Endothelial cell (in vitro differentiated cells): ENCODE data around the gene IQCH. TPM values are rescaled to one million over a fixed set of nuclear protein-coding genes. Genes with fewer than 3 reads are reported as not detected.

Experiments
- DNase-seq: peaks from one replicate; pipeline ENCODE4 v3.0.0; 2021; ENCODE audit warnings: low spot score
- H3K27ac Mint-ChIP-seq: one replicate; pipeline ENCODE4 v1.8.0; 2021; ENCODE audit warnings: mixed read lengths, inconsistent platforms; ENCODE audit not compliant: unreplicated experiment
- H3K27me3 Mint-ChIP-seq: one replicate; pipeline ENCODE4 v1.8.0; 2021; ENCODE audit warnings: mild to moderate bottlenecking, moderate library complexity, mixed read lengths, inconsistent platforms; ENCODE audit not compliant: unreplicated experiment
- H3K36me3 Mint-ChIP-seq: one replicate; pipeline ENCODE4 v1.8.0; 2021; ENCODE audit warnings: mild to moderate bottlenecking, low read depth, mixed read lengths, inconsistent platforms; ENCODE audit not compliant: unreplicated experiment
- H3K4me1 Mint-ChIP-seq: one replicate; pipeline ENCODE4 v1.8.0; 2021; ENCODE audit warnings: mild to moderate bottlenecking, mixed read lengths, inconsistent platforms; ENCODE audit not compliant: unreplicated experiment
- H3K4me3 Mint-ChIP-seq: one replicate; pipeline ENCODE4 v1.8.0; 2021; ENCODE audit warnings: mild to moderate bottlenecking, mixed read lengths, inconsistent platforms; ENCODE audit not compliant: unreplicated experiment
- H3K9me3 Mint-ChIP-seq: one replicate; pipeline ENCODE4 v1.8.0; 2021; ENCODE audit warnings: mixed read lengths, inconsistent platforms; ENCODE audit not compliant: unreplicated experiment
- CTCF ChIP-seq: fragments of 200-600 bp; sonication (generic); IDR thresholded peaks from one replicate; pipeline ENCODE4 v1.5.0; 2021; ENCODE audit warnings: antibody characterized with exemption; ENCODE audit not compliant: unreplicated experiment
- total RNA-seq: library from RNA; stranded (reverse); fragmentation: NEBNext Ultra II Directional; extraction: Animal tissue kit (Norgen Biotek cat#: 25700); gene quantifications from one replicate; pipeline ENCODE4 v1.2.1, GENCODE V29; 2021; ENCODE audit not compliant: unreplicated experiment

The IQCH gene
- total RNA-seq, 1 donor from 2014 or later = 2.4 TPM

DNA sequence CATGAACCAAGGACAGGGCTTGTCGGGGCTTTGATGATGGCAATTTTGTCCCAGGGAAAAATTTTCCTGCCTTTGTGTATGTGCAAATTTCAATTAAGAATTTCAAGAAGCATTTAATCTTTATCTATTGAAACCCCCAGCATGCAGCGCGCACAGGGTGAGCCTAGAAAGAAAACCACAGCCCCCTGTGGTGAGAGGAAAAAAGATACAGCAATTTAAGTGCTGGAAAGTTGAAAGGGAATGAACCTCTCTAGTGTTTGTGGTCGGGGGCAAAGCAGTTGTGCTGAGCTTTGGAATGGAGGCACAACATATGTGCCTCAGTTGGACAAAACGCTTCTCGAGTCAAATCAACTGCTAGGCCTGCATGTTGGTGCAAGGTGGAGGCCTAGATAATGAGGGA, 154.6 kb downstream of the IQCH start:
- Mint-ChIP-seq H3K4me3 (no peak overlapping the region), H3K36me3 (no peaks in the 10 kb centered on the region), H3K4me1 (peaks cover 4% of the 10 kb centered on the region), H3K27ac (no peak overlapping the region), H3K9me3 (no peaks in the 10 kb centered on the region), H3K27me3 (no peaks in the 10 kb centered on the region)
- no peak for DNase-seq
- TF ChIP-seq CTCF = no peak

DNA sequence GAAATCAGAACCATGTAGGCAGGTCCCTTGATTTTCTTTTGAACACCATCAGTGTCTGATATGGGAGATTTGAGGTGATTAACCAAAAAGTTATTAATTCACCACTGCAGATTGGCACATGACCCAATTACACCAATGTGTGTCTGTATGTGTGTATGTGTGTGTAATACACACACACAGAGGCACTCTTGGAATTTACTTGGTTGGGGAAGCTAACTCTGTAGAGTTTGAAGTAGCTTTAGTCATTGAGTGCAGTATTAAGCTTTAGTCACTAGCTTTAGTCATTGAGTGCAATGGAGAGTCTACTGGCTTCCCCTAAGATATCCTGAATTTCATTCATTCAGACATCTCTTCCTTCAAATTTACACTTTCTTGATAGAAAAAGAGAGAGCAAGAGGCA, 156.9 kb downstream of the IQCH start:
- no peak for TF ChIP-seq CTCF
- Mint-ChIP-seq H3K36me3 (no peaks in the 10 kb centered on the region), H3K9me3 (no peaks in the 10 kb centered on the region), H3K4me1 (peaks cover 10% of the 10 kb centered on the region), H3K27me3 (no peaks in the 10 kb centered on the region), H3K27ac (no peak overlapping the region), H3K4me3 (no peak overlapping the region)
- DNase-seq = no peak

GRCh38 chr15:67413770-67414390, 159.3 kb downstream of the IQCH start:
- Mint-ChIP-seq H3K36me3 (no peaks in the 10 kb centered on the region), H3K27me3 (no peaks in the 10 kb centered on the region), H3K4me1 (peaks cover 10% of the 10 kb centered on the region), H3K27ac (no peak overlapping the region), H3K4me3 (no peak overlapping the region), H3K9me3 (no peaks in the 10 kb centered on the region)
- no peak for DNase-seq
- TF ChIP-seq CTCF = no peak

- H3K27me3 Mint-ChIP-seq = no peaks in the 10 kb centered on the region
- H3K36me3 Mint-ChIP-seq = no peaks in the 10 kb centered on the region
- peaks cover 10% of the 10 kb centered on the region for H3K4me1 Mint-ChIP-seq
- no peak for DNase-seq
- TF ChIP-seq CTCF = no peak
- H3K4me3 Mint-ChIP-seq = no peak overlapping the region
- H3K27ac Mint-ChIP-seq = no peak overlapping the region
- H3K9me3 Mint-ChIP-seq = no peaks in the 10 kb centered on the region
Measured at GRCh38 chr15:67415181-67415580, 160.6 kb downstream of the IQCH start.

GRCh38 chr15:67416891-67417290, 162.3 kb downstream of the IQCH start:
- Mint-ChIP-seq H3K4me1 (peaks cover 10% of the 10 kb centered on the region), H3K4me3 (no peak overlapping the region), H3K9me3 (no peaks in the 10 kb centered on the region), H3K36me3 (no peaks in the 10 kb centered on the region), H3K27ac (no peak overlapping the region), H3K27me3 (no peaks in the 10 kb centered on the region)
- DNase-seq = no peak
- no peak for TF ChIP-seq CTCF
